NCI-H1105 (cell line): ENCODE measurements around the gene IKZF1.

Experiments
- DNase-seq: peaks from one replicate; lab custom pipeline; 2025; lab: John Stamatoyannopoulos, UW

IKZF1 gene

GRCh38 chr7:50413561-50413960 is 109.0 kb downstream of the IKZF1 start:
- DNase-seq: no peak

DNA sequence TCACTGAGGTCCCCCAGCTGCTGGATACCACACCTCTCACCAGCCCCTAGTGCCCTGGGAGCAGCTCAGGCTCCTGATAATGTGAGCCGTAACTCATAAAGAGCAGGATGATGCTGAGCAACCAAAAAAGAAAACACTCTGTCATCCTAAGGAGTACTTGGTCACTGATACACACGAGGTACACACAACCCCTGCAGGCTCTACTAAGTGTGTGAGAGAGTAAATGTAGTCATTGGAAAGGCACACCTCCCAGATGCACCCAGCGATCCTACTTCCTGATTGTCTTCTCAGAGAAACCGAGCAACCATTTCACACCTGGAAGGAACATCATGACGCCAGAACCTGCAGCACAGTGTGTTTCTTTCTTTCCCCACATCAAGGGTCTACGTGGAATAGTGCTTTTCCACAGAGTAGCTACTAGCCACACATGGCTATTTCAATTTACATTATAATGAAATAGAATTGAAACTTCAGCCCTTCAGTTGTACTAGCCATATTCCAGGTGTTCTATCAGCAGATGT is 111.4 kb downstream of the IKZF1 start:
- no peak for DNase-seq

- no peak for DNase-seq
Observed at GRCh38 chr7:50416527-50417182, 112.1 kb downstream of the IKZF1 start.

DNA sequence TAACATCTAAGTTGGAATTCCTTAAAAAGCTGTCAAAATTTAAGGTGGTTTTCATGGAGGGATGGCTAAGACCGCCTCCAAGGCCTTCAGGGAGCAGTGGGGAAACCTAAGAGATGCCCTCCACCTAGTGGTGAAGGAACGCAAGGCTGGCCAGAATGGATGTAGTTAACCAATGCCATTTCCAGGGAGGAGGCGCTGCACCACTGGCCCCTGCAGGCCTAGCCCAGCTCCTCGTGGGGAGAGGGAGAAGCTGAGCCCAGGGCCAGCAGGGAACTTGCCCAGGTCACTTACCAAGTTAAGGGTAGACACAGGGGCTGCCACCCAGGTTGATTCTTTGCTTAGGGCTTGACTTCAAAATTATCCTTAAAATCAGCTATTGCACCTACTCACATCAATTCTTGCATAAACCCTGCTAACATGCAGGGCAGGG is 113.6 kb downstream of the IKZF1 start:
- peak; percentile 84 for DNase-seq

DNA sequence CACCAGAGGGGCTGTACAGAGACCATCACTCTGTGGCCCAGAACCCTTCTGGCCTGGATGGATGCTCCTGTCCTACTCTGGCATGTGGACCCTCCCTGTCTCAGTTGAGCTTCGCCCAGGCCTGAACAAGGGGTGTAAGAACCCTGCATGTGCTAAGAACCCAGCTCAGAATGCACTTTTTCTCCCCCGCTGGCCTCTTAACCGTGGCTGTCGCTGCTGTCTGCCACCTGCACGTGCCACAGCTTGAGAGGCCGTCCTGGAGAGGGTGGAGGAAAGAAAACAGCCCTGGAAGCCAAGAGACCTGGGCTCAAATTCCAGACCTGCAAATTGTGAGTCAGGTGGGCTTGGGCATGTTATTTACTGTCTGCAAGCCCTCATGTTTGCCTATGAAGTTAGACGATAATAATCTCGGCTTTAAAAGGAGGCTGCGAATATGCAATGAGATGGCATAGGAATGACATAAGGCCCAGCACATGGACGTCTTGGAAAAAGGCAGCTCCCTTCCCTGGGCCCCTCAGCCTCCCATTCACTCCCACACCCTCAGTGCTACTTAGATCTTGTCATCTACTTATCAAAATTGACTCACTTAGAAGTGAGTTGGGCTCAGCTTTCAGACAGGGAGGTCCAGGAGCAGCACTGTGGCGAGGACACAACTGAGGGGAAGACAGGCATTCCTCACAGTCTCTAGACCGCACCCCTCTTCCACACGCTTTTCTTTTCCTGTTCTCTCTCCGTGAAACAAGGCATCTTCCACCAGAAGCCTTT is 114.2 kb downstream of the IKZF1 start:
- no peak for DNase-seq

DNA sequence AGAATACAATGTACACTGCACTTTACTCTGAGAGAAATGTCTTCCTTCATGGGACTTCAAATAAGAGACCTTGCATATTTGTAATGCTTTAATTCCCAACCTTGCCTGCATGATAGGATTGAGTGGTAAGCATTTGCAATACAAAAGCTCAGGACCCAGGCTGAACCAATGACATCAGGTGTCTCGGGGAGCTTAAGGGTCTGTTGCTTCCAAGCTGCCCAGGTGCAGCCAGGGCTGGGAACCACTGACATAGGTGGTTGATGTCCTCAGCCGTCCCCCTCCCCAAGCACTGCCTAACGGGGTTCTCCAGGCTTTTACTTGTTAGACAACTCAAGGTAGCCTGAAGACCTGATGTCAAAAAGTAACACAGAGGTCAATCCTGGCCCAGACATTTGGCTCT is 116.5 kb downstream of the IKZF1 start:
- DNase-seq: no peak

- no peak for DNase-seq
Observed at GRCh38 chr7:50422858-50423257, 118.3 kb downstream of the IKZF1 start.

DNA sequence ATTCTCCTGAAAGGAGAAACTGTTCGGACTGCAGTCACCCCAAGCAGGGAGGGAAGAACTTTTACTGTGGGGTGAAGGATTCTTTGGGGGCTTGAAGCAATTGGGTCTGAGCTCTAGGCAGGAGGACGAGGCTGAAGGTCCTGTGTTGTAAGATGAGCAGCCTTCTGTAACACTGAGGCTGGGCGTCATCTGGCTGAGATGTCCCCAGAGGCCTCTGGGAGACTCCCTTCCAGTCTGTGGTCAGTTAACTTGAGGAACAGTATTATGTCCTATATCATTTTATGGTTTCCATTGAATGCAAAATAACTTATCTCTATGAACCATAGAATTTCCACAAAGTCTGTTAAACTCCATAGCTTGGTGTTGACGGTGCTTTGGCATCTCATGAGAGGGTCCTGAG is 119.3 kb downstream of the IKZF1 start:
- DNase-seq: no peak

GRCh38 chr7:50425318-50425717 is 120.8 kb downstream of the IKZF1 start:
- no peak for DNase-seq

DNA sequence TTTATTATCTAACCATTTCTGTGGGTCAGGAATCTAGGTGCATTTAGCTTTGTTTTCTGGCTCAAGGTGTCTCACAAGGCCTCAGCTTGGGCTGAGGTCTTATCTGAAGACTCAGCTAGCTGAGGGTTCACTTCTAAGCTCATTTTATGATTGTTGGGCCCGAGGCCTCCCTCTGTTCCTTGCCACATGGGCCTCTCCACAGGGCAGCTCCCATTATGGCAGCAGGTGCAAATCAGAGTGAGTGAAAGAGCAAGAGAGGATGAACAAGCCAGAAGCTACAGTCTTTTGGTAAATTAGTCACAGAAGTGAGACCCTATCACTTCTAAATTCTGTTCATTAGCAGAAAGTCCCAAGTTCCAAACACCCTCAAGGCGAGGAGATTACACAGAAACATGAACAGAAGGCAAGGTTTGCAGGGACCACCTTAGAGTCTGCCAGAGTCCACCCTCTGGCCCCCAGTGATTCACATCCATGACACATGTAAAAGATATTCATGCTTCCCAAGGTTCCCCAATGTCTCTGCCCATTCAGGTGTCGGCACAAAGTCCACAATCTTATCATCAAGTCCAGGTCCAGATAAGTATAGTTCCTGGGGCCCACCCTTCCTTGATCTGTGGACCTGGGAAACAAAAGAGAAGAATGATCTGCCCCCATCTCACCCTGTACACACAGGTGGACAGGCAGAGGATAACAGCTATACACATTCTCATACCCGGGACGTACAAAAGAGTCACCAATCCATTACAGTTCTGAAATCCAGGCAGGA is 121.9 kb downstream of the IKZF1 start:
- no peak for DNase-seq

DNA sequence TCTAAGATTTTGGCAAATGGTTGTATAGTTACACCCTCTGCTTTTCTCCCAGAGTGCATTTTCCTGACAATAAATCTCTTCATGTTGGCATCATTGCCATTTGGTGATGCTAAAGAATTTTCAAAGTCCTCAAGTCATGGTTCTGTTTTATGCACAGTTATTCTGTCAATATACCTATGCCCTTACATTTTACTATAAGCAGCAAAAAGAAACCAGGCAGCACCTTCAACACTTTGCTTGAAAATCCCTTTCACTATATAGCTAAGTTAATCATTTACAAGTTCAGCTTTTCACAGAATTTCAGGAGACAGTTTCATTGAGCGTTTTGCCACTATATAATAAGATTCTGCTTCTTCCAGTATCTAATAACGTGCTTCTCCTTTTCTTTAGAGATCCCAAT is 123.0 kb downstream of the IKZF1 start:
- no peak for DNase-seq

GRCh38 chr7:50428911-50429310 is 124.4 kb downstream of the IKZF1 start:
- no peak for DNase-seq

DNA sequence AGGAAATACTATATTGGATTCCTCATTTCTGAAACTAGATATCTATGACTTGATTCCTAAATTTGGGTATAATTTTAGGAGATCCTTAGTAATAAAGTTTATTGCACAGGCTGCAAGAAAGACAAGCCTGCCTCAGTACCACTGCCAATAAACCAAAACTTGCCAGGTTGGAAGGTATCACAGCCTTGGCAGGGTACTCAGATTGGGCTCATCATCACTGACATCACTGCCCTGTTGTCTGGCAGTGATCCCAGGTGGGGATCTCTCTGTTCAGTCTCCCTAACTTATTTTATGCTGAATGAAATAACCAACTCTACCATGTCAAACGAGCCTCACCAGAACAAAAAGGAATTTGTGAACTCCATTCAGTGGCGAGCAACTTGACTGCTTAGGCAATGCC is 126.8 kb downstream of the IKZF1 start:
- DNase-seq: no peak

GRCh38 chr7:50431722-50432305 is 127.3 kb downstream of the IKZF1 start:
- DNase-seq: no peak

GRCh38 chr7:50436133-50436806 is 131.8 kb downstream of the IKZF1 start:
- no peak for DNase-seq

DNA sequence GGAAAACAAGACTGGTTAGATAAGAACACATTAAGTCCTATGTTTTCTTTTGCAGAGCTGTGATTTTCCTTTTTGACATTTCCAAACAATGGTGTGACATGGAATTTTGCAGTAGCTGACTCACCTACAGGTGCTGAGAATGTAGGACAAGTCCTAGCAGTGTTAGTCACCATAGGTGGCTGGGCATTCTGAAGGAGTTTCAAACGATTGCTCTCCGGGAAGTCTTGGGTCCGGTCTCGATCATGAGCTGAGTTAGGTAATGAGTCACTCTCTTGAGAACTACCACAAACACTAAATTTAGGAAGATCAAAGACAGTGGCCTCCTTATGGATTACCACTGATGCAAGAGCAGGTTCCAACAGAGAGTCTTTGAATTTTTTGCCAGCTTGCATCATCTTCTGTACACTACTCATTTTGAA is 142.0 kb downstream of the IKZF1 start:
- no peak for DNase-seq

GRCh38 chr7:50448823-50449222 is 144.3 kb downstream of the IKZF1 start:
- DNase-seq: no peak

GRCh38 chr7:50449501-50449880 is 145.0 kb downstream of the IKZF1 start:
- no peak for DNase-seq

DNA sequence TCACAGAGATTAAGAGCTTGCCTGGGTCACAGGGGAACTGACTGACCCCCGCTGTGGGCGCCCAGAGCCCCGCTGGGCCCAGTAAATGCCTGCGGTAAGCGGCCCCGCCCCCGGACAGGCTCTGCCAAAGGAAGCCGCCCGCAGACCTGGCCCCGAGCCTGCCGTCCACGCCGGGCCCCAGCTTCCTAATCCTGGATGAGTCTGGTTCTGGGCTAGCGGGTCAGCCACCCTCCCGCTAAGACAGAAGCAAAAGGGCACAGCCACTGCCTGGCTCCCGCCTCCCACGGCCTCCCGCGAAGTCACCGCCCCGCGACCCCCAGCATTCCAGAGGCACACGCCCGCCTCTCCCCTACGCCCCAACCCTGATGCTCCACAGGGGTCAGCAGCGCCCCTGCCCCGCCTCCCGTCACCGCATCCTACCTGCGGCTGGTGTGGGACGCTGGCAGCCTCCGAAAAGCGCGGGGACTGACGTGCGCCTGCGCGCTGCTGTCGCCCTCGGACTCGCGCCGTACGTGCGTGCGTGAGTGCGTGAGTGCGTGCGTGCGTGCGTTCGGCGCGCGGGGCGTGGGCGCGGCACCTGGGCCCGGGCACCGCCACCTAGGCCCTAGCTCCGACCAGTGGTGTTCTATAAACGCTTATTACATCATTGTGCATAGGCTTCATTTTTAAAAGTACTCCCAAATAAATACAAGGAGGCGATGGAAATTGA is 145.5 kb downstream of the IKZF1 start, which contains the start of gene FIGNL1:
Gene FIGNL1, minus strand, starts transcription at position 470 of the 709 bp plus-strand sequence. CDS start 3,063 bp downstream, outside the sequence.
- peak; percentile 75 for DNase-seq

DNA sequence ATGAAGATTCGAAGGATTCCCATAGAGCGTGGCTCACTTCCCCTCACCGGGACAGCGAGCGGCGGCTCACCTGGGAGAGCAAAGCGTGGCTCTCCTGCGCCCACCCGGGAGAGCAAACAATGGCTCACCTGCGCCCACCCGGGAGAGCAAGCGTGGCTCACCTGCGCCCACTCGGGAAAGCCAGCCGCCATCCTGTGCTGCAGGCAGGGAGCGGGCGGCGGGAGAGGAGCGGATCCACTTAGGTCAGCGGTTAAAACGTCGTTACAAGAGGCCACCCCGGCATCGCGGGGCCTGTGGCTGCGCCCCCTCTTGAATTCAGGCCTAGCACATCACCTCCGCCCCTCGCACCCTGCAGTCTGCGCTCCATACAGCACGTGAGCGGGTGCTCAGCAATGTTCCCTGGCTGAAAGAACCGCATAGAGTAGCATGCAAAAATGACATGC is 146.1 kb downstream of the IKZF1 start:
- no peak for DNase-seq
